ENCODE data around the gene MEGF6. TPM values are rescaled to one million over a fixed set of nuclear protein-coding genes. Genes with fewer than 3 reads are reported as not detected.

MEGF6 gene
- total and polyA plus RNA-seq, 2 donors (not counting 3 experiments of a cell fraction or from before 2014, with no cell fraction given): 22.5 to 63.7 TPM

DNA sequence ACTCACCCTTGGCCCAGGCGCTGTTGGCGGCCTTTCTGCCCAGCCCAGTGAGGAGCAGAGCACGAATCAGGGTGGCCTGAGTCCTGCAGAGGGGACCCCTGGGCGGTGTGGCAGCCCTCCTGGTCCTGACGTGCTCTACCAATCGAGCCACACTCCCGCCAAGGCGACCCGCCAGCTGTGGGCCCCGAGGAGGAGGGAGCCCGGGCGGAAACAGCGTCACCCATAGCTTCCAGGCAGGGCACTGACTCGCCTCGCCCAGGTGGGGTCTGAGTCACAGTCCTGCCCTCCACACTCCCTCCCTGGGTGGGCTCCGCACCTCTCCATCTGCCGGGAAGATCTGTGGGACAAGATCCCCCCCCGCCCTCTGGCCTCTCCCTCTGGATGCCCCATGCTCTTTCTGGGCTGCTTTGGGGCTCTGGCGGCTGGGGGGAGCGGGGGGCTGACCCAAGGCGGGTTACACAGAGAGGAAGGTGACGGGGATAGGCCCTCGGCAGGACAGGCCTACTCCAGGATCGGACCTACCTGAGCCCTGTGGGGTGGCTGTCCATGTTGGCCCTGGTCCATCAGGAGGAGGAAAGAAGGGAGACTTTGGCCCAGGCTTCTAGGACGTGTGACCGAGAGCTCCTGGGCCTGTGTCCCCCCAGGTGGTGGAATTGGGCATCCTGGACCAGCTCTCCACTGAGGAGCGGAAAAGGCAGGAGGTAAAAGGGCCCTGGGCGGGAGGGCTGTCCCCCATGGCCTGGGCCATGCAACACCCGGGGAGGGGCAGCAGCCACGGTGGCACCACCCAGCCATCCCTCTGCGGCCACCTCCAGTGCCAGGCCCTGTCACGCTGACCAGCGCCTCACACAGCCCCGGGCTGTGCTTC, 142.8 kb downstream of the MEGF6 start:
- no peaks in the 10 kb centered on the region for H3K79me2 ChIP-seq (ENCODE audit: control insufficient read depth, insufficient read depth, low read length)
- no peaks in the 10 kb centered on the region for H3K27me3 ChIP-seq (ENCODE audit: control insufficient read depth in 2 of 2, insufficient read depth in 2 of 2, low read length in 2 of 2)
- H3K9me1 ChIP-seq (replicated peaks; ENCODE audit: control insufficient read depth, extremely low read depth, insufficient read depth, low read length): no peaks in the 10 kb centered on the region
- TF ChIP-seq FOS (IDR thresholded peaks at IDR 0.05; ENCODE audit: borderline replicate concordance, insufficient read depth, low read length) (no peak), JUN (IDR thresholded peaks at IDR 0.05; ENCODE audit: borderline replicate concordance, insufficient read depth, insufficient read length, low read depth) (no peak), POLR2A (IDR thresholded peaks at IDR 0.05; ENCODE audit: low read depth, low read length) (no peak), GATA2 (IDR thresholded peaks at IDR 0.05; ENCODE audit: insufficient read depth, insufficient read length, low read depth, low read length) (no peak), MYC (IDR thresholded peaks at IDR 0.05; ENCODE audit: low read depth, low read length) (no peak), POLR2AphosphoS5 (IDR thresholded peaks at IDR 0.05; ENCODE audit: insufficient read depth, low read depth, low read length) (no peak), EZH2 (IDR thresholded peaks at IDR 0.05; ENCODE audit: borderline replicate concordance, low read depth, low read length, severe bottlenecking) (no peak)
- TF ChIP-seq, protein P1, sequence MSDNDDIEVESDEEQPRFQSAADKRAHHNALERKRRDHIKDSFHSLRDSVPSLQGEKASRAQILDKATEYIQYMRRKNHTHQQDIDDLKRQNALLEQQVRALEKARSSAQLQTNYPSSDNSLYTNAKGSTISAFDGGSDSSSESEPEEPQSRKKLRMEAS (IDR thresholded peaks at IDR 0.05; ENCODE audit: insufficient read depth, insufficient read length): no peak
- TF ChIP-seq, protein P2, sequence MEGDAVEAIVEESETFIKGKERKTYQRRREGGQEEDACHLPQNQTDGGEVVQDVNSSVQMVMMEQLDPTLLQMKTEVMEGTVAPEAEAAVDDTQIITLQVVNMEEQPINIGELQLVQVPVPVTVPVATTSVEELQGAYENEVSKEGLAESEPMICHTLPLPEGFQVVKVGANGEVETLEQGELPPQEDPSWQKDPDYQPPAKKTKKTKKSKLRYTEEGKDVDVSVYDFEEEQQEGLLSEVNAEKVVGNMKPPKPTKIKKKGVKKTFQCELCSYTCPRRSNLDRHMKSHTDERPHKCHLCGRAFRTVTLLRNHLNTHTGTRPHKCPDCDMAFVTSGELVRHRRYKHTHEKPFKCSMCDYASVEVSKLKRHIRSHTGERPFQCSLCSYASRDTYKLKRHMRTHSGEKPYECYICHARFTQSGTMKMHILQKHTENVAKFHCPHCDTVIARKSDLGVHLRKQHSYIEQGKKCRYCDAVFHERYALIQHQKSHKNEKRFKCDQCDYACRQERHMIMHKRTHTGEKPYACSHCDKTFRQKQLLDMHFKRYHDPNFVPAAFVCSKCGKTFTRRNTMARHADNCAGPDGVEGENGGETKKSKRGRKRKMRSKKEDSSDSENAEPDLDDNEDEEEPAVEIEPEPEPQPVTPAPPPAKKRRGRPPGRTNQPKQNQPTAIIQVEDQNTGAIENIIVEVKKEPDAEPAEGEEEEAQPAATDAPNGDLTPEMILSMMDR (IDR thresholded peaks at IDR 0.05; ENCODE audit: extremely low read depth in 1 of 2, insufficient read depth in 1 of 2, low read depth in 1 of 2, low read length in 2 of 2): no peak
- no peaks in the 10 kb centered on the region for H3K36me3 ChIP-seq (ENCODE audit: control insufficient read depth in 2 of 2, extremely low read depth in 1 of 2, insufficient read depth in 2 of 2, low read length in 2 of 2)
- POLR2A ChIA-PET: no interaction called here
- DNase-seq (ENCODE audit: low read depth, low spot score) (no peak), FAIRE-seq (no peak)
- no peak overlapping the region for H3K9ac ChIP-seq (replicated peaks; ENCODE audit: extremely low read depth, insufficient read depth, low read length)
- CTCF ChIA-PET: interaction anchor here (0.7 kb wide), 1 partner anchor 16 kb away, joined by 4 read pairs; no protein-coding TSS in a partner anchor
- BruUV-seq (replicated peaks): no TSS peak
- no peak overlapping the region for H3K4me3 ChIP-seq (replicated peaks in 1 of 3; ENCODE audit: insufficient read depth in 1 of 3, low read depth in 1 of 3, low read length in 3 of 3)
- no peaks in the 10 kb centered on the region for H4K20me1 ChIP-seq (replicated peaks; ENCODE audit: control insufficient read depth, extremely low read depth, insufficient read depth, low read length)
- dilution Hi-C loops (cut with MboI; ENCODE audit: extremely low pct_ligation_motif_present, low sequenced_read_pairs): no loop called here
- H3K4me2 ChIP-seq (ENCODE audit: insufficient read depth, low read length): no peak overlapping the region
- H2AFZ ChIP-seq (ENCODE audit: low read depth, low read length): no peak overlapping the region
- peaks cover 4% of the 10 kb centered on the region for H3K4me1 ChIP-seq (ENCODE audit: control insufficient read depth, extremely low read depth, insufficient read depth, low read length)
- H3K27ac ChIP-seq (ENCODE audit: insufficient read depth, low read depth, low read length): no peak overlapping the region
- no peaks in the 10 kb centered on the region for H3K9me3 ChIP-seq (replicated peaks; ENCODE audit: control insufficient read depth, insufficient read depth, low read length)
- intact Hi-C loops (cut with micrococcal nuclease): no loop called here

All from endothelial cell of umbilical vein (primary cell).